ENCODE data around the gene DTNBP1. TPM values are rescaled to one million over a fixed set of nuclear protein-coding genes. Genes with fewer than 3 reads are reported as not detected.

Gene DTNBP1
- total and polyA plus RNA-seq, 2 of the 13 experiments (the other 11 are each of a cell fraction or from before 2014, with no cell fraction given): 6.6 to 19.1 TPM

DNA sequence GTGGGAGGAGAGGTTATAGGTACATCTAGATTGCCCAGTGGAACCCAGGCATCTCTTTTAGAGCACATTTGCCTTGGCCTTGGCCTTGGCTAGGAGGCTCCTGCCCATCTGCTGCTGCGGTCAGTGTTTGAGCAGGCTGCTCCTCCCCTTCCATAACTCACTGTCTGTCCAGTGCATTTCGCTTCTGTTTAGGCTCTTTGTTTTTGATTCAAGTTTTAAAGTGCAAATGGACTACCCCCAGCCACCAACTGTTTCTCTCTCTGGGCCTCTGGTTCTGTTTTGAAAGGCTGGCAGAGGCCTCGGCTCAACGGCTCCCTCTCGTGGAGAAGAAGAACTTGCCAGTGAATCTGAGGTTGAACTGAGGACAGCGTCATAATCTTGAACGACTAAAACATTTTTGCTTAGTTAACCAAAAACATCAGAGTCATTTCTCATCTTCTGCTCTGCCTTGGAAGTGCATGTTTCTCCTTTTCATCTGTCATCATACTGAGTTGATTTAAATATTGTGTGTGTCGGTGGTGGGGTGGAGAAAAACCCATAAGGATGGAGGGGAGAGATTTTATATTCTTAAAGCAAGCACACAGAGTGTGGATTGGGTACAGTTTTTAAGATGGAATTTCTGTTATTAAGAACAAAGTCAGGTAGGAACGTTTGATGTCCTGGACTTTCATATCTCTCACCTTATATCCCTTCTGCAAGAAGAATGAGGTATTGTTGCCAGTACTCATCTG lies 171.4 kb downstream of the DTNBP1 start (continued):
- TF ChIP-seq, protein P1, sequence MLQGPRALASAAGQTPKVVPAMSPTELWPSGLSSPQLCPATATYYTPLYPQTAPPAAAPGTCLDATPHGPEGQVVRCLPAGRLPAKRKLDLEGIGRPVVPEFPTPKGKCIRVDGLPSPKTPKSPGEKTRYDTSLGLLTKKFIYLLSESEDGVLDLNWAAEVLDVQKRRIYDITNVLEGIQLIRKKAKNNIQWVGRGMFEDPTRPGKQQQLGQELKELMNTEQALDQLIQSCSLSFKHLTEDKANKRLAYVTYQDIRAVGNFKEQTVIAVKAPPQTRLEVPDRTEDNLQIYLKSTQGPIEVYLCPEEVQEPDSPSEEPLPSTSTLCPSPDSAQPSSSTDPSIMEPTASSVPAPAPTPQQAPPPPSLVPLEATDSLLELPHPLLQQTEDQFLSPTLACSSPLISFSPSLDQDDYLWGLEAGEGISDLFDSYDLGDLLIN (CRISPR knock-in tag; IDR thresholded peaks at IDR 0.05; ENCODE audit: borderline replicate concordance): no peak
- TF ChIP-seq, protein P2, sequence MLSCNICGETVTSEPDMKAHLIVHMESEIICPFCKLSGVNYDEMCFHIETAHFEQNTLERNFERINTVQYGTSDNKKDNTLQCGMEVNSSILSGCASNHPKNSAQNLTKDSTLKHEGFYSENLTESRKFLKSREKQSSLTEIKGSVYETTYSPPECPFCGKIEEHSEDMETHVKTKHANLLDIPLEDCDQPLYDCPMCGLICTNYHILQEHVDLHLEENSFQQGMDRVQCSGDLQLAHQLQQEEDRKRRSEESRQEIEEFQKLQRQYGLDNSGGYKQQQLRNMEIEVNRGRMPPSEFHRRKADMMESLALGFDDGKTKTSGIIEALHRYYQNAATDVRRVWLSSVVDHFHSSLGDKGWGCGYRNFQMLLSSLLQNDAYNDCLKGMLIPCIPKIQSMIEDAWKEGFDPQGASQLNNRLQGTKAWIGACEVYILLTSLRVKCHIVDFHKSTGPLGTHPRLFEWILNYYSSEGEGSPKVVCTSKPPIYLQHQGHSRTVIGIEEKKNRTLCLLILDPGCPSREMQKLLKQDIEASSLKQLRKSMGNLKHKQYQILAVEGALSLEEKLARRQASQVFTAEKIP (CRISPR knock-in tag; IDR thresholded peaks at IDR 0.05; ENCODE audit: borderline replicate concordance): no peak
- TF ChIP-seq EP300 (IDR thresholded peaks at IDR 0.05; ENCODE audit: low read depth in 2 of 2, low read length in 2 of 2) (peak in 1 of 2 experiments; percentile 59; a peak in 1 of 4 replicates), EP300 (CRISPR knock-in tag; IDR thresholded peaks at IDR 0.05; ENCODE audit: borderline replicate concordance) (no peak), ZNF747 (CRISPR knock-in tag; IDR thresholded peaks at IDR 0.05; ENCODE audit: borderline replicate concordance) (no peak), KAT2B (IDR thresholded peaks at IDR 0.05; ENCODE audit: borderline replicate concordance, low read depth, low read length) (no peak), TBX2 (CRISPR knock-in tag; IDR thresholded peaks at IDR 0.05; ENCODE audit: borderline replicate concordance) (no peak; the same call in 1 of the 2 replicates), ZNF354B (CRISPR knock-in tag; IDR thresholded peaks at IDR 0.05) (no peak), MED1 (CRISPR knock-in tag; IDR thresholded peaks at IDR 0.05) (peak; percentile 35), REL (CRISPR knock-in tag; conservative IDR thresholded peaks at IDR 0.05) (no peak), ZNF121 (CRISPR knock-in tag; IDR thresholded peaks at IDR 0.05) (no peak), HNRNPUL1 (IDR thresholded peaks at IDR 0.05; ENCODE audit: low read depth, low read length) (no peak), ZNF292 (CRISPR knock-in tag; IDR thresholded peaks at IDR 0.05; ENCODE audit: borderline replicate concordance, low read depth) (peak; percentile 90; the same call in 1 of the 2 replicates), MTF1 (CRISPR knock-in tag; IDR thresholded peaks at IDR 0.05) (no peak), REXO4 (CRISPR knock-in tag; IDR thresholded peaks at IDR 0.05; ENCODE audit: borderline replicate concordance) (no peak), NPAS2 (CRISPR knock-in tag; IDR thresholded peaks at IDR 0.05; ENCODE audit: borderline replicate concordance) (no peak), ZNF101 (CRISPR knock-in tag; IDR thresholded peaks at IDR 0.05; ENCODE audit: borderline replicate concordance, low read depth) (no peak)
- TF ChIP-seq, protein P3, sequence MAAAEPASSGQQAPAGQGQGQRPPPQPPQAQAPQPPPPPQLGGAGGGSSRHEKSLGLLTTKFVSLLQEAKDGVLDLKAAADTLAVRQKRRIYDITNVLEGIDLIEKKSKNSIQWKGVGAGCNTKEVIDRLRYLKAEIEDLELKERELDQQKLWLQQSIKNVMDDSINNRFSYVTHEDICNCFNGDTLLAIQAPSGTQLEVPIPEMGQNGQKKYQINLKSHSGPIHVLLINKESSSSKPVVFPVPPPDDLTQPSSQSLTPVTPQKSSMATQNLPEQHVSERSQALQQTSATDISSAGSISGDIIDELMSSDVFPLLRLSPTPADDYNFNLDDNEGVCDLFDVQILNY (CRISPR knock-in tag; conservative IDR thresholded peaks at IDR 0.05): no peak
- TF ChIP-seq, protein P4, sequence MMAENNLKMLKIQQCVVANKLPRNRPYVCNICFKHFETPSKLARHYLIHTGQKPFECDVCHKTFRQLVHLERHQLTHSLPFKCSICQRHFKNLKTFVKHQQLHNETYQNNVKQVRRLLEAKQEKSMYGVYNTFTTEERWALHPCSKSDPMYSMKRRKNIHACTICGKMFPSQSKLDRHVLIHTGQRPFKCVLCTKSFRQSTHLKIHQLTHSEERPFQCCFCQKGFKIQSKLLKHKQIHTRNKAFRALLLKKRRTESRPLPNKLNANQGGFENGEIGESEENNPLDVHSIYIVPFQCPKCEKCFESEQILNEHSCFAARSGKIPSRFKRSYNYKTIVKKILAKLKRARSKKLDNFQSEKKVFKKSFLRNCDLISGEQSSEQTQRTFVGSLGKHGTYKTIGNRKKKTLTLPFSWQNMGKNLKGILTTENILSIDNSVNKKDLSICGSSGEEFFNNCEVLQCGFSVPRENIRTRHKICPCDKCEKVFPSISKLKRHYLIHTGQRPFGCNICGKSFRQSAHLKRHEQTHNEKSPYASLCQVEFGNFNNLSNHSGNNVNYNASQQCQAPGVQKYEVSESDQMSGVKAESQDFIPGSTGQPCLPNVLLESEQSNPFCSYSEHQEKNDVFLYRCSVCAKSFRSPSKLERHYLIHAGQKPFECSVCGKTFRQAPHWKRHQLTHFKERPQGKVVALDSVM (CRISPR knock-in tag; IDR thresholded peaks at IDR 0.05): no peak

Measured in HepG2 (cell line).